ENCODE data around the gene TIA1.
"Not testable (repeated sequence)": the region's sequence is repeated elsewhere in the genome, so short reads cannot be mapped to it uniquely, and the experiment has no call there.

TIA1 gene

DNA sequence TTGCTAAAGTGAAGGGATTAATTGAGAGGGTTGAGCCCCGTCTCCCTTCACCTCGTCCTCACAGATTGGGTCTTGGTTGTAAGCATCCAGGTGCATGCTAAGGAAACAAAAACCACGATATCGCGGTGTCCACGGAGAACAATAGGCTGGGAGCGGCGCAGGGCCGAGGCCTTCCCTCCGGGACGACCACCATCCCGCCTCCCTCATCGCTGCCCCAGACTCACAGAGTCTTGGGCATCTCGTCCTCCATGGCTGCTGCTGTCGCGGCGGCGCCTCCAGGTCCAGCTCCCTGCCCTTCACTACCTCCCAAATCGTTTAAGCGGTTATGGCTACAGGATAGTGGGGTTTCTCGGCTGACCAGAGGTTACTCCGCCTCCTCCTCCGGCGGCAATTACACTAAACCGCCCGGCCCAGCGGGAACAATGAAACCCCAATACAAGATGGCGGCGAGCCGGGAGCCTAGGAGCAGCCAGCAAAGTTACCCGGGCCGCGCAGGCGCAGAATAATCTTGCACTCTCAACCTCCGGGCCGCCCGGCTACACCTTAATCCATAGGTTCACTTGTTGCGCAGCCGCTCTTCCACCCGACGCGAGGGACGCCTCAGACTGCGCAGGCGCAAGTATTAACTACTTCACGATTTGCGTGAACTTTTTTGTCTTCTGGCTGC is at the start of gene TIA1:
Gene TIA1 (minus strand): TSS at position 448 of the 667 bp plus-strand sequence. CDS start 198 bp downstream, at position 250.
- peak; percentile 97 for DNase-seq (ENCODE audit: low read depth)

- not testable (repeated sequence) for DNase-seq (ENCODE audit: low read depth)
These were observed 49.4 kb upstream of the TIA1 start for GRCh38 chr2:70297828-70298227.

- DNase-seq (ENCODE audit: low read depth): no peak
These were observed 35.2 kb upstream of the TIA1 start for GRCh38 chr2:70283500-70284191.

DNA sequence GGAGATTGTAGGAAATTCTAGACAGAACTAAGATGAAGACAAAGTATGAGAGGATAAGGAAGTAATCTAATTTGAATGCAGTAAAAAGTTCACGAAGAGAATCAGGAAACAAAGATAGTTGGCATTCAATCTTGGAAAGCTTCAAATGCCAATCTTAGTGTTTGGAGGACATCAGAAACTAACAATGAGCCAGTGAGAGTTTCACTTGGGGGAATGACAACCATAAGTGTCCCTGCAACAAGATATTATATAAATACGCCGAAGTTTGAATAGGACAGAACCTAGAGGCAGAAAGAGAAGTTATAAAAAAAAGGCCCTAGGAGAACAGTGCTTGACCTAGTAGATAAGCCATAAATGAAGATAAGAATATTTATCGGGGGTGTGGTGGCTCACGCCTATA is 34.0 kb upstream of the TIA1 start:
- DNase-seq (ENCODE audit: low read depth): no peak

DNA sequence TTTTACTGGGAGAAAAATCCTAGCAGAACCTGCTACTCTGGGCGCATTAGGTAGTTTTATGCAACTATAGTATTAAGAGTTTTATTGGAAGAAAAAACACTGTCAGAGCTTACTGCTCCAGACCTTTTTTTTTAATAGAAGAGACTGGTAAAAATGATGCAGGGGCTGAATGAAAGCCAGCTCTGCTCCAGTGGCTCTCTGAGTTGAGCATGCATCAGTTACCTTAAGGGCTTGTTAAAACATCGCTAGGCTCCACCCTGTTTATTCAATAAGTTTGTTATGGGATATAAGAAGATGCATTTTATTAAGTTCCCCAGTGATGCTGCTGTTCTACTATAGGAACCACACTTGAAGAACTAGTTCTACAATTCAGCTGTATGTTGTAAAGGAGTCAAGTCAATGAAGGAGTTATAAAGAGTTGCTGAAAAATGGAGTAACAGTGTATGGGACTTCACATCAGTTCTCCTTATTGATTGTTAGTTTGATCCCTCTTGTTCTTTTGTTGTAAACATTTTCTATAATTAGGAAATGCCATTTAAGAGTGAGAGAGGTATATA is 31.9 kb upstream of the TIA1 start:
- DNase-seq (ENCODE audit: low read depth): no peak

- no peak for DNase-seq (ENCODE audit: low read depth)
These were observed 21.9 kb upstream of the TIA1 start for GRCh38 chr2:70270323-70270722.

DNA sequence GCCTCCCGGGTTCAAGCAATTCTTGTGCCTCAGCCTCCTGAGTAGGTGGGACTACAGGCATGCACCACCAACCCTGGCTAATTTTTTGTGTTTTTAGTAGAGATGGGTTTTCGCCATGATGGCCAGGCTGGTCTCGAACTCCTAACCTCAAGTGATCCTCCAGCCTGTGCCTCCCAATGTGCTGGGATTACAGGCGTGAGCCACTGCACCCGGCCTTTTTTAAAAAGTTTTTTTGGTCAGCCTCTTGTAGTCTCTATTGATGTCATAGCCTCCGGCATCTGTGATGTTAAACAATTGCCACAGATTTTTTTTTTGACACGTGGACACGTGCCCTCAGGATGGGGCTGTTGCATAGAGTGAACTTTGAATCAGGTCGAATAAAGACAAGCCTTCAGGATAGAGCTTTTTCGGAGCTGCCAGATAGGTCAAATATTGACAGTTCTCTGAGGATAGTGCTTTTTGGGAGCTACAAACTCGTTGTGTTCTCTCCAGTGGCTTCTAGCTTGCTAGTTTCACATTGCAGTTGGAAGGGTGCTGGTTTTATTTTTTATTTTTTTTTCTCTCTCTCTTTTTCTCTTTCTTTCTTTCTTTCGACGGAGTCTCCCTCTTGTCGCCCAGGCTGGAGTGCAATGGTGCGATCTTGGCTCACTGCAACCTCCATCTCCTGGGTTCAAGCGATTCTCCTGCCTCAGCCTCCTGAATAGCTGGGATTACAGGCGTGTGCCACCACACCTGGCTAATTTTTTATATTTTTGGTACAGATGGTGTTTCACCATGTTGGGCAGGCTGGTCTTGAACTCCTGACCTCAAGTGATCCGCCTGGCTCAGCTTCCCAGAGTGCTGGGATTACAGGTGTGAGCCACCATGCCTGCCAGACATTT is 21.2 kb upstream of the TIA1 start:
- not testable (repeated sequence) for DNase-seq (ENCODE audit: low read depth)

GRCh38 chr2:70266925-70267324 is 18.5 kb upstream of the TIA1 start:
- DNase-seq (ENCODE audit: low read depth): not testable (repeated sequence)

GRCh38 chr2:70261501-70261900 is 13.1 kb upstream of the TIA1 start:
- no peak for DNase-seq (ENCODE audit: low read depth)

- no peak for DNase-seq (ENCODE audit: low read depth)
These were observed 10.1 kb upstream of the TIA1 start for GRCh38 chr2:70258532-70258875.

- no peak for DNase-seq (ENCODE audit: low read depth)
These were observed 7.3 kb upstream of the TIA1 start for GRCh38 chr2:70255637-70256314.

GRCh38 chr2:70250434-70250833 is 2.0 kb upstream of the TIA1 start:
- no peak for DNase-seq (ENCODE audit: low read depth)

DNA sequence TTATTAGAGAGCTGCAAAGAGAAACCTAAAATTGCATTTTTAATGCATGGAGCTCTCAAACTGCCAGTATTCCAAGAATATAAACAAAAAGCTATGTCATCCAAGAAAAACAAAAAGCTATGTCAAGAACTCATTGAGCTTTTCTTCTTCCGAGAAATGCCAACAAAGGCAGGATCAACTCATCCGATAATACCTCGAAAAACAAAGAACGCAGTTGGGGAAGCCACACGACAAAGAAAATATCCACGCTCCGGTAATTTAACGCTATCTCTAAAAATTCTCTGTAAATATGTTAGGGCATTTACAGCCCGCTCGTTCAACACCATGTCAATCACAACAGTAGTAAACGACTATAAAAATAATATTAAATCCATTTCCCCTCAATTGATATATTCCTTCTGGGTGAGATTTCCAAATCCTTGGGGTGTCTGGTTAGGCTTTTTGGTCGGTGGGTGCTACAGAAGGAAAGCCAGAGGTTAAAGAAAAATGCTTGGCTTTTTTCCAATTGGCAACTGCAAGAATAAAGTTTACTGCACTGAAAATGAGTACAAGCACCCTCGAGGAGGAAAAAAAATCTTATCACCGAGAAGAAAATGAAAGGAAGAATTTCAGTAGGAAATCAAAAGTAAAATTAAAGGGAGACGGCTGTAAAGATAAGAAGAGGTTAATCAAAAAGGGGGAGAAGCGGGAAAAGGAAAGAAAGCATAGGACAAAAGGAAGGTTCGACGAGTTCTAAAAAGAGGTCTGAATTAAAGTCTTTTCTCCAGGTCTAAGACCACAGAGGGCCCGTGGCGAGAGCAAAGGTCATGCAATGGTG is 856 bp downstream of the TIA1 start:
- DNase-seq (ENCODE audit: low read depth): no peak

DNA sequence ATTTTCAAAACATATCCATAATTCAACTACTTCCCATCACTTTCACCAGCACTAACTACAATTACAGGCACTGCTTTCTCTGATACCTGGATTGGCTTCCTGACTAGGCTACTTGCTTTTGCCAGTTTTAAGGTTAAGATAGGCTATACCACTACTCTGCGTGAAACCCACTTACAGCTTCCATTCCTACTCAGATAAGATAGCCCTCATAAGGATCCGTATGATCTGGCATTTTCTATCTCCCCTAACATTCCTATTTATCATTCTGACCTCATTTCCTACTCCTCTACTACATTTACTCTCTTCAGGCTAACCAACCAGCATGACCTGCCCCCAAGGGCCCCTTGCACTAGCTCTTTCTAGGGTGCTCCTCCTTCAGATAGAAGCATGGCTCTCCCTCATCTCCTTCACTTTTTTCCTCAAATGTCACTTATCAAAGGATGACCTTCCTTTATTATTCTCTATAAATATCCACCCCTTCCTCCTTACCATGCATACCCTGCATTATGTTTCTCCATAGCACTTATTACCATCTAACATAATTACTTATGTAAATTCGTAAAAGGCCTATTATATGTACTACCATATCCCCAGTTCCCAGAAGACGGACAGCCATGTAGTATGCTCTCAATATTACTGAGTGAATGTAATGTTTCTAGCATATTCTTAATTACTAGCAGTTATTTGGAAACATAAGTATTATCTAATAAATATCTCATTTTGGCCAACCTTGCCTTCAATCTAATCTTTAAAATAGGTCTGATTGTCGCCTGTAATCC is 4.4 kb downstream of the TIA1 start:
- no peak for DNase-seq (ENCODE audit: low read depth)

GRCh38 chr2:70242552-70242951 is 5.9 kb downstream of the TIA1 start:
- DNase-seq (ENCODE audit: low read depth): no peak

DNA sequence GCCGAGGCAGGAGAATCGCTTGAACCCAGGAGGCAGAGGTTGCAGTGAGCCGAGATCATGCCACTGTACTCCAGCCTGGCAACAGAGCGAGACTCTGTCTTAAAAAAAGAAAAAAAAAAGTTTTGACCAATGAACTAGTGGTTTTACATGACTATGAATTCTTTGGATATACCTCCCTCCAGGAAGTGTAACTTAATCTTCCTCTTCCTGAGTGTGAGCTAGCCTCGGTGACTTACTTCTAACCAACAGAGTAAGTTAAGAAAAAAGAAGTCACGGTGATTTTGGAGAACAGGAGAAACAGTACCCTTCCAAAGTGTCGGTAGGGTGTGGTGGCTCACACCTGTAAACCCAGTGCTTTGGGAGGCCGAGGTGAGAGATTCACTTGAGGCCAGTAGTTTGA is 7.1 kb downstream of the TIA1 start:
- no peak for DNase-seq (ENCODE audit: low read depth)

GRCh38 chr2:70240599-70240998 is 7.8 kb downstream of the TIA1 start:
- DNase-seq (ENCODE audit: low read depth): no peak

GRCh38 chr2:70233926-70234325 is 14.5 kb downstream of the TIA1 start:
- no peak for DNase-seq (ENCODE audit: low read depth)

DNA sequence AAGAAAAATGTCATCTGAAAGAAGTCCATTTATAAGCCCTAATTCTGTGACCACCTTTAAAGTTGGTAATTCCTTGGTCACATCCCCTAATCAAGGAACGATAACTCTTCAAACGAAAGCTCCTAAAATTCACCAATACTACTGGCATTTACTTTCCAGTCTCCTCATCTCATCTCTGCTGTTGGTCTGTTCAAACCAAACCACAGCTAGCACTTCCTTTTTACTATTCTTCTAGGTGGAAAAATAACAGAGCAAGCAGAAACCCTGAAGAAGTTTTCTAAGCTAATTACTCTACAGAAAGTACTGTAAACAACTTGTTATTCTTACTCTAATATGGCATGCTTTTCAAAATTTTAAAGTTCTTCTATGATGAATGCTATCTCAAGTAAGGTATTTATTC is 21.6 kb downstream of the TIA1 start:
- no peak for DNase-seq (ENCODE audit: low read depth)

- DNase-seq (ENCODE audit: low read depth): not testable (repeated sequence)
These were observed 25.1 kb downstream of the TIA1 start for GRCh38 chr2:70223305-70223704.
